ENCODE results near the gene FARP2. TPM values are rescaled to one million over a fixed set of nuclear protein-coding genes. Genes with fewer than 3 reads are reported as not detected.

The FARP2 gene, protein sequence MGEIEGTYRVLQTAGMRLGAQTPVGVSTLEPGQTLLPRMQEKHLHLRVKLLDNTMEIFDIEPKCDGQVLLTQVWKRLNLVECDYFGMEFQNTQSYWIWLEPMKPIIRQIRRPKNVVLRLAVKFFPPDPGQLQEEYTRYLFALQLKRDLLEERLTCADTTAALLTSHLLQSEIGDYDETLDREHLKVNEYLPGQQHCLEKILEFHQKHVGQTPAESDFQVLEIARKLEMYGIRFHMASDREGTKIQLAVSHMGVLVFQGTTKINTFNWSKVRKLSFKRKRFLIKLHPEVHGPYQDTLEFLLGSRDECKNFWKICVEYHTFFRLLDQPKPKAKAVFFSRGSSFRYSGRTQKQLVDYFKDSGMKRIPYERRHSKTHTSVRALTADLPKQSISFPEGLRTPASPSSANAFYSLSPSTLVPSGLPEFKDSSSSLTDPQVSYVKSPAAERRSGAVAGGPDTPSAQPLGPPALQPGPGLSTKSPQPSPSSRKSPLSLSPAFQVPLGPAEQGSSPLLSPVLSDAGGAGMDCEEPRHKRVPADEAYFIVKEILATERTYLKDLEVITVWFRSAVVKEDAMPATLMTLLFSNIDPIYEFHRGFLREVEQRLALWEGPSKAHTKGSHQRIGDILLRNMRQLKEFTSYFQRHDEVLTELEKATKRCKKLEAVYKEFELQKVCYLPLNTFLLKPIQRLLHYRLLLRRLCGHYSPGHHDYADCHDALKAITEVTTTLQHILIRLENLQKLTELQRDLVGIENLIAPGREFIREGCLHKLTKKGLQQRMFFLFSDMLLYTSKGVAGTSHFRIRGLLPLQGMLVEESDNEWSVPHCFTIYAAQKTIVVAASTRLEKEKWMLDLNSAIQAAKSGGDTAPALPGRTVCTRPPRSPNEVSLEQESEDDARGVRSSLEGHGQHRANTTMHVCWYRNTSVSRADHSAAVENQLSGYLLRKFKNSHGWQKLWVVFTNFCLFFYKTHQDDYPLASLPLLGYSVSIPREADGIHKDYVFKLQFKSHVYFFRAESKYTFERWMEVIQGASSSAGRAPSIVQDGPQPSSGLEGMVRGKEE
- total RNA-seq, result 24.3 and 33.2 TPM in 2 replicates

GRCh38 chr2:241355983-241356870 lies at the start of gene FARP2:
TSS of gene FARP2 (plus strand) at chr2:241356285. CDS start at chr2:241373108, 16,823 bp downstream.

DNA sequence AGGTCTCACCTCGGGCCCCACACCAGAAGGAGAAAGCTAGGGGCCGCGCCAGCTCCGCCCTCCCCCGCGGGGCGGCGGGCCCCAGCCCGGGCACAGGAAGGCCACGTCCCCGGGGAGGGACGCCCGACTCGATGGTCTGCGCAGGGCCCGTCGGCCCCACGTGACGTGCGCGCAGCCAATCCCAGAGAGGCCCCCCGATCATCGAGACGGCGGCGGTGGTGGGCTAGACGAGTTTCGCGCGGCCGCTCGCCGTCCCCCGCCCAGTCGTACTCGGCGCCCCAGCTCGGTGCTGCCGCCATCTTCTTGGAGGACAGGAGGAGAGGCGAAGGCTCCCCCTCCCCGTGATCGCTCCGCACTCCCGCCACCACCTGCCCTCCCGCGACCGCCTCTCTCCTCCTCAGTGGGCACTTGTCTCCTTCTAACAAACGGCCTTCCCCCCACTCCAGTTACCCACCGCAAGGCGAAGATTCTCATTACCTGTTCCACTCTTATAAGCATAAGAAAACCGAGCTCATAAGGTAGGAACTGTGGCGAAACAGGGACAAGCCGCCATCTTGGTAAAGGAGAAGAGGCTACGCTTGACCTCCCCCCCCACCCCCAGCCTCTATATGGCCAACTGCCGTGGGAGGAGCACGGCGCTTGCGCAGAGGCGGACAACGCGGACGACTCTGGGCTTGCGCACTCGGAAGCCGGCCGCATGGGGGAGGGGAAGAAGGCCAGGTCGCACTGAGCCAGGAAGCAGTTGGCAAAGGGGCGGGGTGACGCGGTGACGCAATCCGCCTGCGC lies 40.8 kb upstream of the FARP2 start, which contains the start of gene HDLBP:
Gene HDLBP, minus strand, starts transcription at position 580 of the 786 bp plus-strand sequence. CDS start 48,803 bp downstream, outside the sequence.

GRCh38 chr2:241315879-241316631 lies 40.0 kb upstream of the FARP2 start, which contains the start of gene SEPTIN2:
TSS of gene SEPTIN2 (plus strand) at chr2:241315925. CDS start at chr2:241324233, 8,308 bp downstream.

GRCh38 chr2:241508240-241509154 lies 152.4 kb downstream of the FARP2 start, which contains the start of gene STK25:
TSS of gene STK25 (minus strand) at chr2:241508584. CDS start at chr2:241508035, 549 bp downstream.

Other genes with a start within 250 kb of the FARP2 start
- gene PASK, start 206.8 kb upstream of the FARP2 start, total RNA-seq, result 4.9 and 8.6 TPM in 2 replicates
- gene PPP1R7, start 205.8 kb upstream of the FARP2 start, total RNA-seq, result 38.4 and 43.5 TPM in 2 replicates
- gene ANO7, start 167.6 kb upstream of the FARP2 start, total RNA-seq, result 1.3 and 1.8 TPM in 2 replicates
- 440 and 663 TPM in 2 replicates for gene HDLBP, start 40.6 kb upstream of the FARP2 start, total RNA-seq
- gene SEPTIN2, start 40.4 kb upstream of the FARP2 start, total RNA-seq, result 238 and 242 TPM in 2 replicates
- gene STK25, start 152.3 kb downstream of the FARP2 start, total RNA-seq, result 279 and 283 TPM in 2 replicates
- gene BOK, start 202.5 kb downstream of the FARP2 start, total RNA-seq, result 77.7 and 133 TPM in 2 replicates